ENCODE data around the gene CORO1C.

The CORO1C gene

DNA sequence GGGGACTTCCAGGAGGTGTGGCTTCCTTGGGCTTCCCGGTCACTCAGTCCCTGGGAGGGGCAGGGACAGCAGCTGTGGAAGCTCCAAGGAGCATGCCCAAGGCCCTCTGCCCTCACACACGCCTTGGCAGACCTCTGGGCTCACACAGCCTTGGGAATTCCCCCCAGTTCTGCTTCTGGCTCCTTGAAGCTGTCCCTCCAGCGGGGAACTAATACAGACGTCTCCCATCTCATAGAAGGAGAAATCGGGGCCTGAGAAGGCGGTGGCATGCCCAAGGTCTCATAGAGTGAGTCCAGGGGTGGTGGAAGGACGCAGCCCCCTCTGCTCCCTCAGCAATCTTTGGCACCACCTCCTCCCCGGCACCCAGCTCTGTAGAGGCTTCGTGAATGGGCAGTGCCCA, 117.8 kb downstream of the CORO1C start:
- no peak overlapping the region for H3K4me3 ChIP-seq (replicated peaks; ENCODE audit: low read depth, low read length)
- TF ChIP-seq, protein P1, sequence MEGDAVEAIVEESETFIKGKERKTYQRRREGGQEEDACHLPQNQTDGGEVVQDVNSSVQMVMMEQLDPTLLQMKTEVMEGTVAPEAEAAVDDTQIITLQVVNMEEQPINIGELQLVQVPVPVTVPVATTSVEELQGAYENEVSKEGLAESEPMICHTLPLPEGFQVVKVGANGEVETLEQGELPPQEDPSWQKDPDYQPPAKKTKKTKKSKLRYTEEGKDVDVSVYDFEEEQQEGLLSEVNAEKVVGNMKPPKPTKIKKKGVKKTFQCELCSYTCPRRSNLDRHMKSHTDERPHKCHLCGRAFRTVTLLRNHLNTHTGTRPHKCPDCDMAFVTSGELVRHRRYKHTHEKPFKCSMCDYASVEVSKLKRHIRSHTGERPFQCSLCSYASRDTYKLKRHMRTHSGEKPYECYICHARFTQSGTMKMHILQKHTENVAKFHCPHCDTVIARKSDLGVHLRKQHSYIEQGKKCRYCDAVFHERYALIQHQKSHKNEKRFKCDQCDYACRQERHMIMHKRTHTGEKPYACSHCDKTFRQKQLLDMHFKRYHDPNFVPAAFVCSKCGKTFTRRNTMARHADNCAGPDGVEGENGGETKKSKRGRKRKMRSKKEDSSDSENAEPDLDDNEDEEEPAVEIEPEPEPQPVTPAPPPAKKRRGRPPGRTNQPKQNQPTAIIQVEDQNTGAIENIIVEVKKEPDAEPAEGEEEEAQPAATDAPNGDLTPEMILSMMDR (IDR thresholded peaks at IDR 0.05; ENCODE audit: low read length, missing control alignments) = no peak
- no peak for DNase-seq (ENCODE audit: low read depth)

DNA sequence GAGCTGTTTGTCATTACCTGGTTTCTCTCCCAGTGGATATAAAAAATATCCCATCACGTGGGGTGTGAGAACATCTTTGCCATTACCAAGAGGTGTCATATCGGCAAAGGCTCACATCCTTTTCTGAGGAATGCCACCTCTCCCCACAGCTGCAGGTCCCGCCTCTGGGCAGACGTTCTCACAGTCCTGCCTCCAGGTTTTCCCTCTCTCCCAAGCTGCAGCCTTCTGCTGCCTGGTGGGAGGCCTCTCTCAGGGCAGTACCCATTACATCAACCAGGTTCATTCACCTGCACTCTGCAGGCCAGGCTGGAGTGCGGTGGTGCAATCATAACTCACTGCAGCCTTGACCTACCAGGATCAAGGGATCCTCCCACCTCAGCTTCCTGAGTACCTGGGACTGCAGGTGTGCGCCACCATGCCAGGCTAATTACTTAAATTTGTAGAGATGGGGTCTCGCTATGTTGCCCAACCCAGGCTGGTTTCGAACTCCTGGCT, 118.5 kb downstream of the CORO1C start:
- no peak for DNase-seq (ENCODE audit: low read depth)
- TF ChIP-seq, protein P1 (IDR thresholded peaks at IDR 0.05; ENCODE audit: low read length, missing control alignments) = no peak
- H3K4me3 ChIP-seq (replicated peaks; ENCODE audit: low read depth, low read length) = no peak overlapping the region

DNA sequence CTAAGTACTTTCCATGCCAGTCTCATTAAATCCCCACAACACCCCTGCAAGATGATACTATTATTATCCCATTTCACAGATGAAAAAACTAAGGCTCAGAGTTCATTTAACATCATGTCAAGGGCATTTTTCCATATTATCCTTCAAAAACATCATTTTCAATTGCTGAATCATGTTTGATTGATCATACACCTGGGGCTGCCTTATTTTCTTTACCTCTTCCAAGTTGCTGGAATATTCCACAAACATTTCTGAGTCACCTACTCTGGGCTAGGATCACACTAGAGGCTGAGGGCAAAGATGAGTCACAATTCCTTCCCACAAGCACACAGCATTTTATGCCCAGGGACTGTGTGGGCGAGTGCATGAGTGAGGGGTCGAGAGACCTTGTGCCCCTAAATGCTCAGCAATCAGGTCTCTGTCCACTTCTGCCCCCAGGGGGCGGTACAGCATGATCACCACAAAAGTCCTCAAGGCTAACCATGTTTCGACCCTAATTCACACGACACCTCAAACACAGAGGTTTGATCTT, 119.4 kb downstream of the CORO1C start:
- peak; percentile 56 for DNase-seq (ENCODE audit: low read depth)
- TF ChIP-seq, protein P1 (IDR thresholded peaks at IDR 0.05; ENCODE audit: low read length, missing control alignments) = peak; percentile 50
- H3K4me3 ChIP-seq (replicated peaks; ENCODE audit: low read depth, low read length) = no peak overlapping the region

DNA sequence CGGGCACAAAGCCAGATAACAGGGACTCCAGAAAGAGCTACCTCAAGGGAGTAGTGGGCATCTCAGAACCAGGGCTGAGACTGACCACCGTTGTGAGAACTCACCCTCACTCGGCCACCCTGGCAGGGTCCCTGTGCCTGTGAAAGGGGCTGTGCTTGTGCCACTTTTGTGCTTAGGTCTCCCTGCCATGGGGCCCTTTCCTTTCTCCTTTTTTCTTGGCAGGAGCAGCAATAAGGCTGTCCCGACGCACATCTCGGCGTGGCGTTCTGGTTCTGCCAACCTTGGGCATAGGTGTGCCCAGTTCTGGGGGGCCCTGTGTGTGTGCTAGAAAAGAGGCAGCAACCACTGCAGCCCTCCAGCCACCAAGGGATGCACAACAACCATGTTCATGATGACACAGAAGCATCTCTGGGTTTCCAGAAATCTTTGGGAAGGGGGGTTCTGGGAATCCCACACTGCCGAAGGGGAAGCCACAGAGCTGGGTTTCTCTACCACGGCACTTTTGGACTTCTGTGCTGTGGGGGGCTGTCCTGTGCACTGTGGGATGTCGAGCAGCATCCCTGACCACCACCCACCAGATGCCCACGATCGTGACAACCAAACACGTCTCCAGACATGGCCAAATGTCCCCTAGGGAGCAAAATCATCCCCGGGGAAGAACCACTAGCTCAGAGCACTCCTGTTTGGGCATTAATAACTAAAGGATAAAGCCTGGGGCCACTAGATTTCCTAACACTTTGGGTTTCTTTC, 120.3 kb downstream of the CORO1C start:
- DNase-seq (ENCODE audit: low read depth) = no peak
- TF ChIP-seq, protein P1 (IDR thresholded peaks at IDR 0.05; ENCODE audit: low read length, missing control alignments) = no peak
- H3K4me3 ChIP-seq (replicated peaks; ENCODE audit: low read depth, low read length) = no peak overlapping the region

DNA sequence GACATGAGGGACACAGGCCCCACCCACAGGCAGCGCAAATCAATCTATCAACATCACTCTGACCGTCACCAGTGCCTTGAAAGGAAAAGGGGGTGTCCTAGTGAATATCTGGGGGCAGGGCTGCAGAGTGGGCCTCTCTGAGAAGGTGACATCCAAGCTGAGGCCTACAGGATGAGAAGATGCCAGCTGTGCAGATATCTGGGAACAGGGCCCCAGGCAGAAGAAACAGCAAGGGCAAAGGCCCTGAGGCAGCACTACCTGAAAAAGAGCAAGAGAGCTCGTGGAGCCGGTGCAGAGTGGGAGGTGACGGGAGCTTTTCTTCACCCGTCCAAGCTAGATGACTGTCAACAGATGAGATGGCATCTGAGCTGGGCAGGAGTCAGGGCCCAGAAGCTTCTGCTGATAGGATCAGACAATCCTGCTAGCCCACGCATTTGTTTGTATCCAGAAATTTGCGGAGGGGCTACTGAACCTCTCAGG, 120.9 kb downstream of the CORO1C start:
- no peak overlapping the region for H3K4me3 ChIP-seq (replicated peaks; ENCODE audit: low read depth, low read length)
- TF ChIP-seq, protein P1 (IDR thresholded peaks at IDR 0.05; ENCODE audit: low read length, missing control alignments) = no peak
- no peak for DNase-seq (ENCODE audit: low read depth)

DNA sequence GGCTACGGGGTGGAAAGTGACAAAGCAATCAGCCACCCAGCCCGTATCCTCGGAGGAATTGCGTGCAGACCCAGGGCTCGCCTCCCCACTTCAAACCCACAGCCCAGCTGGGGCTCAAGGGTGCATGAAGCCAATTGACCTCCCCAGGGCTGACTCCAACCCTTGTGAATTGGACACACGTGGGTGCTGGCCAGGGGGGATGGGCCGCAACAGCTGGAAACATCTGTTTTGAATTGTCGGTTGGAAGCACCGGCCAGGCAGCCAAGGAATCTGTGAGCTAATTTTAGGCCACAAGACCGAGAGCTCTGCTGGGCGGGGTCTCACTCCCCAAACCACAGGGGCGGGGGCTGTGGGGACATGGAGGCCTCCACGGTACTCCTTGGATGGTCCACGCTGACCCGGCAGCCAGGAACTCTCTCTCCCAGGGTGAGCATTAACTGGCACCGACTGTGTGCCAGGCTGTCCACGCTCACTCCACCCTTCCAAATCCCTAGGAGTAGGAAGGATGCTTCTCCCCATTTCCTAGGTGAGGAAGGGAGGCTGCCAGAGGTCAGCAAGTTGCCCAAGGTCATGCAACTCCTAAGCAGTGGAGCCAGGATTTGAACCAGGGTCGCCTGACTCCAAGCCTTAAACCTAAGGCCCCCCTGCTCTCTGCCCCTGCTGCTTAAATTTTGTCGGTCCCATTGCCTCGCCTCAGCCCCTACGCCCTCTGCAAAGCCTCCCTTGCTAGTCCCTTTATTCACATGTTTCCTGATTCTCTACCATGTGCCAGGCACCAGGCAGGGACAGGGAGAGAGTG, 121.6 kb downstream of the CORO1C start:
- no peak overlapping the region for H3K4me3 ChIP-seq (replicated peaks; ENCODE audit: low read depth, low read length)
- TF ChIP-seq, protein P1 (IDR thresholded peaks at IDR 0.05; ENCODE audit: low read length, missing control alignments) = no peak
- DNase-seq (ENCODE audit: low read depth) = peak; percentile 74
